Fibroblast of lung (primary cell): Measurements from ENCODE around the gene DSCAML1.

Experiments
- CTCF ChIP-seq, 2 donors: IDR thresholded peaks in 1 of 2; conservative IDR thresholded peaks in 1 of 2; 1 replicate in 1 of 2; 2 replicates in 1 of 2; pipeline ENCODE4 v1.5.1; 2011 to 2012; ENCODE audit warnings: low read length in 2 of 2, control low read depth in 1 of 2, inconsistent platforms in 1 of 2, low read depth in 1 of 2, mild to moderate bottlenecking in 1 of 2
- EZH2 ChIP-seq: IDR thresholded peaks from 2 replicates; pipeline ENCODE4 v1.5.1; 2012; ENCODE audit warnings: low read length, control low read depth, mild to moderate bottlenecking; ENCODE audit errors: missing control alignments

- TF ChIP-seq CTCF (conservative IDR thresholded peaks at IDR 0.05 in 1 of 2, IDR thresholded peaks at IDR 0.05 in 1 of 2; ENCODE audit: low read depth in 1 of 2, low read length in 2 of 2) (no peak), EZH2 (no peak)
These were observed 178.0 kb downstream of the DSCAML1 start for GRCh38 chr11:117618982-117619355.
